HG03558 (cell line): ENCODE measurements around the gene GRIK5.

Experiments used
- ATAC-seq: cut with Tn5 transposase; IDR thresholded peaks from one replicate; pipeline ENCODE4 v1.9.1; 2021; ENCODE audit warnings: moderate number of reproducible peaks; ENCODE audit not compliant: unreplicated experiment; ENCODE audit errors: extremely low read depth

GRIK5 gene

GRCh38 chr19:42078538-42079275, 8.7 kb upstream of the GRIK5 start:
- ATAC-seq = no peak

- no peak for ATAC-seq
Observed at GRCh38 chr19:42078058-42078457, 8.1 kb upstream of the GRIK5 start.

- no peak for ATAC-seq
Observed at GRCh38 chr19:42076380-42076944, 6.5 kb upstream of the GRIK5 start.

- ATAC-seq = peak; percentile 82
Observed at GRCh38 chr19:42075616-42076379, 5.8 kb upstream of the GRIK5 start, which contains the start of gene ZNF574. ZNF574 (plus strand) TSS chr19:42076166; CDS start chr19:42078607, 2,441 bp downstream.

GRCh38 chr19:42075364-42075615, 5.3 kb upstream of the GRIK5 start:
- no peak for ATAC-seq

- no peak for ATAC-seq
Observed at GRCh38 chr19:42074513-42075363, 4.7 kb upstream of the GRIK5 start.

GRCh38 chr19:42071247-42071646, 1.2 kb upstream of the GRIK5 start:
- ATAC-seq = no peak

- ATAC-seq = no peak
Observed at GRCh38 chr19:42068756-42069571, 1.0 kb downstream of the GRIK5 start.

GRCh38 chr19:42068361-42068755, 1.6 kb downstream of the GRIK5 start:
- no peak for ATAC-seq

- no peak for ATAC-seq
Observed at GRCh38 chr19:42067315-42067888, 2.6 kb downstream of the GRIK5 start.

GRCh38 chr19:42066075-42066754, 3.8 kb downstream of the GRIK5 start:
- no peak for ATAC-seq

- ATAC-seq = no peak
Observed at GRCh38 chr19:42065511-42065910, 4.5 kb downstream of the GRIK5 start.

GRCh38 chr19:42065051-42065450, 5.0 kb downstream of the GRIK5 start:
- ATAC-seq = no peak

GRCh38 chr19:42064432-42064831, 5.6 kb downstream of the GRIK5 start:
- no peak for ATAC-seq

GRCh38 chr19:42062381-42062780, 7.6 kb downstream of the GRIK5 start:
- ATAC-seq = no peak

- ATAC-seq = no peak
Observed at GRCh38 chr19:42060117-42060516, 9.9 kb downstream of the GRIK5 start.

GRCh38 chr19:42059196-42059595, 10.8 kb downstream of the GRIK5 start:
- no peak for ATAC-seq

- ATAC-seq = no peak
Observed at GRCh38 chr19:42057846-42058245, 12.2 kb downstream of the GRIK5 start.

- ATAC-seq = no peak
Observed at GRCh38 chr19:42054205-42054604, 15.8 kb downstream of the GRIK5 start.
